ENCODE measurements around the gene ZNF30.

DNA sequence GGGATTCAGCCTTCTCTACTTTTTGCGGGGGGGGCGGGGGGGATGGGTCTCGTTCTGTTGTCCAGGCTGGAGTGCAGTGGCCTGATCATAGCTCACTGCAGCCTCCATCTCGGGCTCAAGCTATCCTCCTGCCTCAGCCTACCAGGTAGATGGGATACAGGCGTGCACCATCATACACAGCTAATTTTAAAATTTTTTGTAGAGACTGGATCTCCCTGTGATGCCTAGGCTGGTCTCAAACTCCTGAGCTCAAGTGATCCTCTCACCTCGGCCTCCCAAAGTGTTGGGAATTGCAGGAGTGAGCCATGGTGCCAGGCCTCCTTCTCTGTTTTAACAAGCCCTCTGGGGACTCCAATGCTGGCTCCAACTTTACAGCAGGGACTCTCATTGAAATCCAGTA, 37.9 kb downstream of the ZNF30 start:
- no peak for TF ChIP-seq POLR2A (IDR thresholded peaks at IDR 0.05)
- TF ChIP-seq, protein P1, sequence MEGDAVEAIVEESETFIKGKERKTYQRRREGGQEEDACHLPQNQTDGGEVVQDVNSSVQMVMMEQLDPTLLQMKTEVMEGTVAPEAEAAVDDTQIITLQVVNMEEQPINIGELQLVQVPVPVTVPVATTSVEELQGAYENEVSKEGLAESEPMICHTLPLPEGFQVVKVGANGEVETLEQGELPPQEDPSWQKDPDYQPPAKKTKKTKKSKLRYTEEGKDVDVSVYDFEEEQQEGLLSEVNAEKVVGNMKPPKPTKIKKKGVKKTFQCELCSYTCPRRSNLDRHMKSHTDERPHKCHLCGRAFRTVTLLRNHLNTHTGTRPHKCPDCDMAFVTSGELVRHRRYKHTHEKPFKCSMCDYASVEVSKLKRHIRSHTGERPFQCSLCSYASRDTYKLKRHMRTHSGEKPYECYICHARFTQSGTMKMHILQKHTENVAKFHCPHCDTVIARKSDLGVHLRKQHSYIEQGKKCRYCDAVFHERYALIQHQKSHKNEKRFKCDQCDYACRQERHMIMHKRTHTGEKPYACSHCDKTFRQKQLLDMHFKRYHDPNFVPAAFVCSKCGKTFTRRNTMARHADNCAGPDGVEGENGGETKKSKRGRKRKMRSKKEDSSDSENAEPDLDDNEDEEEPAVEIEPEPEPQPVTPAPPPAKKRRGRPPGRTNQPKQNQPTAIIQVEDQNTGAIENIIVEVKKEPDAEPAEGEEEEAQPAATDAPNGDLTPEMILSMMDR (IDR thresholded peaks at IDR 0.05) = no peak
